GM18867 (cell line): Measurements from ENCODE around the gene TOP1.
"Not testable (repeated sequence)": the region's sequence is repeated elsewhere in the genome, so short reads cannot be mapped to it uniquely, and the experiment has no call there.

Source experiments
- ATAC-seq: cut with Tn5 transposase; IDR thresholded peaks from one replicate; pipeline ENCODE4 v1.9.1; 2021; ENCODE audit warnings: mild to moderate bottlenecking, moderate library complexity; ENCODE audit not compliant: unreplicated experiment

TOP1 gene

DNA sequence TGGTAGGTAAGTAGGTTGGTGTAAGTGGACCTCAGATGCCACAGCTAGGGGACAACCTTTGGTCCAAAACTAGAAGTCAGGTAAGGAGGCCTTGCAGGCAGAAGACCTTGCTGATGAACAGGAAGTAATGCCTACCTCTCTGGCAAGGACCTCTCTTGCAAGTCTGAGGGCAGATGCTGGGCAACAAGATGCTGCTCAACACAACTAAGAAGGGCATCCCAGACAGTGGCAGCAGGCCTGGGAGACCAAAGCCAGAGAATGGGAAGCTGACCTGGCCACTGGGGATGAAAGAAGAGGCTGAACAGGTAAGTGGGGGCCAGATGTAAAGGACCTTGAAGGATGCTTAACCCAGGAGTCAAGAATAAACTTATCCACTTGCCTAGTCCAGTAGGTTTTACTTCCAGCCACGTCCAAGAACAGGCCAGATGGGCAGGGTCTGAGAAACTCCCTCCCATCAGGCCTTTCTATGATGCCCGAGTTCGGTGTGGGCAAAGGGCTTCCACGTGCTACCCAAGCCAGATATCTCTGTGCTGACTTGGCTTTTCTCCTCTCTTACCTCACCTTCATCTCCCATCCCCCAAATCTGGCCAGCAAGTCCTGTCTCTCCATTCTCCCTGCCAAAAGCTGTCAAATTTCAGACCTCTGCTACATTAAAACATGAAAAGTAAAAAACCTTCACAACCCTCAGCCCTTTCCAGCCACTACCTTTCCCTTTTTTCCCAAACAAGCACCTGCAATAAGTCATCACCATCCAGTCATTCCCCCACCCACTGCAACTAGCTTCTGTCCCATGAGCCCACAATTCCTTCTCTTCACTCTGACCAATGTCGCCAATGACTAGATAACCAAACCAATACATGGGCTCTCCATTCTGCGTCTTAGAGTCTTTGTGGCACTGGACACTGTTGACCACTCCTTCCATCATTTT, 97.2 kb downstream of the TOP1 start:
- no peak for ATAC-seq

DNA sequence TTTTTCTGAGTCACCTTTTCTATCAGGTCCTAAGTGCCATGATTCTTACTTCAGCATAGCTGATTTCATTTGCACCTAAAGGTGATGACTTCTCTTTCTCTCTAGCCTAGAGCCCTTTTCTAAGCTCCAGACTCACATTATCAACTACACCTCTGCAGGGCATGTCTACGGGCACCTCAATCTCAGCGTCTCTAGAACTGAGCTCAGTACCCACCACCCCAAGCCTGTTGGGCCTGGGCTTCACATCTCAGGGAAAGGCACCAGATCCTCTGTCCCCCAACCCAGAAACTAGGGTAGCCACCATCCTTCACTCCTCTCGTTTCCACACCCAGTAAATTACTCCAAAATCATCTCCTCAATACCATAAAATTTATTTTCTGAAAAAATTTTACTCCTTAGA, 98.1 kb downstream of the TOP1 start:
- ATAC-seq = no peak

DNA sequence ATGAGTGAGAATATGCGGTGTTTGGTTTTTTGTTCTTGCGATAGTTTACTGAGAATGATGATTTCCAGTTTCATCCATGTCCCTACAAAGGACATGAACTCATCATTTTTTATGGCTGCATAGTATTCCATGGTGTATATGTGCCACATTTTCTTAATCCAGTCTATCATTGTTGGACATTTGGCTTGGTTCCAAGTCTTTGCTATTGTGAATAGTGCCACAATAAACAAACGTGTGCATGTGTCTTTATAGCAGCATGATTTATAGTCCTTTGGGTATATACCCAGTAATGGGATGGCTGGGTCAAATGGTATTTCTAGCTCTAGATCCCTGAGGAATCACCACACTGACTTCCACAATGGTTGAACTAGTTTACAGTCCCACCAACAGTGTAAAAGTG, 99.7 kb downstream of the TOP1 start:
- not testable (repeated sequence) for ATAC-seq

DNA sequence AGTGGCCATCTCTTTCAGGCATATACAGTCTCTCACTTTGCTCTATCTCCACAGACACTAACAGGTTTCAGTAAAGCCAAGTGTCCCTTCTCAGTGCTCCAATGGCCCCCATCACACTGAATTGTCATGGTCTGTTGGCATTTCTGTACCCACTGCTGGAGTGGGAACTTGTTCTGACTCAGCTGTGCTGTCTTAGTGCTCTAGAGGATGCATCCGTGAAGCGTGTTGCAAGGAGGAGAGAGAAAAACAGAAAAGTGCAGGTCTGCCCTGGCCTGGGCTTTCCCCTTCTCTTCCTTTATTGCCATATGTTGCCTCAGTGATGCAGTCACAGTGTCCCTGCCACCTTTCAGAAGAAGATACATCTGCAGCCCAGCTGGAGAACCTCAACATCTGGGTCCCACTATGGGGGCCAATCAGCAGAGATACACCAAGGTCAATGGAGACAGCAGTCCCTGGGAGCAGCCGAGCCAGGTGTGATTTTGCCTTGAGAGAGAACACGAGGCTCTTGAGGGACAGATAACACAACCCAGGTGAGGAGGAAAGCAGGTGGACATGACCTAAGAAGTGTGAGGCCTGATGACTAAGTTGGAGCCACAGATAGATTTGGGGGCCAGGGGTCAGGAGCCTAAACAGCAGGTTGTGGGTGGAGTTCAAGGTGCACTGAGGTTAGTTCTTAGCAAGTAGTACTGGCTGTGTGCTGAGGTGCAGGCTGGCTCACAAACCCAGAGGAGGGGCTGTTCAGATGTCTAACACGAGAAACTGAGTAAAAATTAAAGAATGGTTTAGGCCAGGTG, 103.2 kb downstream of the TOP1 start:
- peak; percentile 23 for ATAC-seq

DNA sequence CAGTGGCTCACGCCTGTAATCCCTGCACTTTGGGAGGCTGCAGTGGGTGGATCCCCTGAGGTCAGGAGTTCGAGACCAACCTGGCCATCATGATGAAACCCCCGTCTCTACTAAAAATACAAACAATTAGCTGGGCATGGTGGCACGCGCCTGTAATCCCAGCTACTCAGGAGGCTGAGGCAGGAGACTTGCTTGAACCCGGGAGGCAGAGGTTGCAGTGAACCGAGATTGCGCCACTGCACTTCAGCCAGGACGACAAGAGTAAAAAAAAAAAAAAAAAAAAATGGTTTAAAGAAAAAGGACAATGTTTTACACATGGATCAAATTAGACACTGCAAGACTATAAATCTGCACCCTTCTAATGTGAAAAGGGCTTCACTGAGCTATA, 103.8 kb downstream of the TOP1 start:
- ATAC-seq = not testable (repeated sequence)

DNA sequence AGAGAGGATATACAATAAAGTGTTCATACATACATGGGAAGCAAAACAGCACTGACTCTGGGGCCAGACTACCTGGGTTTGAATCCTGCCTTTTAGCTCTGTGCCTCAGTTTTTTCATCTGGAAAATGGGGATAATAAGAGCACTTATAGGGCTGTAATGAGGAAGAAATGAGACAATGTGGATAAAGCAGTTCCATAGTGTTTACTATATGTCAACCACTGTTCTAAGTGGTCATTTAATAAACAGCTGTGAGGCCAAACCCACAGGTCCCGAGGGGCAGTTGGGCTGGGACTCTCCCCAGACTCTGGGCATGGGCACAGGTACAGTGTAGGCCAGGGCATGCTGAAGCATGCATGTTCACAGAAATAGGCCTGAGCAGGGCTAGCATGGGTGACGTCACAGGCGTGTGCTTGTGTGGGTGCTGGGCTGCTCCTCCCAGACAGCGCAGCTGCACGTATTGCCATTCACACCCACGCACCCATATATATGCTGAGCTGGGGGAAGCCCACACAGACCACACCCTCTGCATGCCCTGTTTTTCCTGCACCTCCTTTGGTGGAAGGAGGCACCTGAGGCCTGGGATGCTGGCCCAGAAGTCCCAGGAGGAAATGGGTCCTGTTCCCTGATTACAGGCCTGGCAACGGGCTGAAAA, 105.2 kb downstream of the TOP1 start:
- peak; percentile 55 for ATAC-seq

DNA sequence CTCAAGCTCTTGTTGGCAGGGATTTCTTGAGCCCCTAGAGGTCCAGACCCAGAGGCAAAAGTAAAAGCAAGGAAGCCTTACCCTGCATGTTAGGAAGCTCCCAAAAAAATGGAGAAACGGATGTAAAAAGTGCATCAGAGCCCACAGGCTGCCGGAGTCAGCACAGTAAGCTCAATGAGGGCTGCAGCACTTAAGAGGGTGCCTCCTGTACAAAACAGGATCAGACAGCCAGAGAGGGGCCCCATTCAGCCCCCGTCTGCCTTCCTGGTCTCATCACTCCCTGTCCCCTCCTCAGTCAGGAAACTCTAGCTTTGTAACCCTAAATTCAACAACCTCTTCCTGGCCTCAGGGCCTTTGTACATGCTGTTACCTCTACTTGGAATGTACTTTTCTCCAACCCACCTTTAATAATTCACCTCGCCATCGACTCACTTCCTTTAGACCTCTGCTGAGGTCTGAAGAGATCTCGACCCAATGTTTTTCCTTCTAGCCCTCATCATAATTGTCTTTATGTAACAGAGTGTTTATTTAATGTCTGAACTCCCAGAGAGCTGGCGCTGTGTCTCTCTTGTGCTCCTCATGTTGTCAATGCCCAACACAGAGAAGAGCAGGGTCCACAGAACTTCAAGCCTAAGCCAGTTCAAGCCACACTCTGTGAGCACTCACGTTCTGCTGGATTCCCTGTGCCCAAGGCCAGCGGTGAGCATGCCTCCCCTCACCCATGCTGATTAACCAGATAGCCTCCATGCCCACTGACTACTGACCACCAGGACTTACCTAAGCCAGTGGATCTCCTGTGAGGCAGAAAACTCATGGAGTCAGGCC, 106.0 kb downstream of the TOP1 start:
- no peak for ATAC-seq

DNA sequence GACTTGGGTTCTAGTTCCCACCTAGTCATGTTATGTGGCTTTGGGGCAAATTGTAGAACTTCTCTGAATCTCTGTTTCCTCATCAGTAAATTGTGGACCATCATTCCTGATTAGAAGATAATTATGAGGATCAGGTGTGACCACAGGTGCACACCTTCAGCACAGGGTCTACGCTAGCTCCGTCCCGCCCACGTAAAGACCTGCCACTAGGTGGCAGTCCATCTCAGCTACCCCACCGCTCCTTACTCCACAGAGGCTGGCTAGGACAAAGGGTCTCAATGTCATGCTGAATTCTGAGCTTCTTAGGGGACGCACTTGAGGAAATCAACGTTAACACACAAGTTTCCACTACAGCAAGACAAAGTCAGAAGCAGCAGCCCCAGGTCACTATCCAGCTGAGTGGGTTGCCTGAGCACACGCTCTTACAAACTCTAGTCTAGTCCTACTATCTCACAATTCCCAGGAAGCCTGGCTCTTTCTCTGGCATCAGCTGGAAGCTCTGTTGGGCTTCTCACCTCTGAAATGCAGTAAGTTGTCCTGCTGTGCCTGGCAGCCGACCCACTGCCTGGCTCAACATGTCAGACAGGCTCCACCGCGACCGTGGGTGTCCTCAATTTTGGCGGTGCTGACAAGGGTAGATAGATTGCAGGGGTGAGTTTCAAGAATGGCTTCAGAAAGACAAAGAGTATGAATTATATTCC, 106.7 kb downstream of the TOP1 start:
- ATAC-seq = no peak

DNA sequence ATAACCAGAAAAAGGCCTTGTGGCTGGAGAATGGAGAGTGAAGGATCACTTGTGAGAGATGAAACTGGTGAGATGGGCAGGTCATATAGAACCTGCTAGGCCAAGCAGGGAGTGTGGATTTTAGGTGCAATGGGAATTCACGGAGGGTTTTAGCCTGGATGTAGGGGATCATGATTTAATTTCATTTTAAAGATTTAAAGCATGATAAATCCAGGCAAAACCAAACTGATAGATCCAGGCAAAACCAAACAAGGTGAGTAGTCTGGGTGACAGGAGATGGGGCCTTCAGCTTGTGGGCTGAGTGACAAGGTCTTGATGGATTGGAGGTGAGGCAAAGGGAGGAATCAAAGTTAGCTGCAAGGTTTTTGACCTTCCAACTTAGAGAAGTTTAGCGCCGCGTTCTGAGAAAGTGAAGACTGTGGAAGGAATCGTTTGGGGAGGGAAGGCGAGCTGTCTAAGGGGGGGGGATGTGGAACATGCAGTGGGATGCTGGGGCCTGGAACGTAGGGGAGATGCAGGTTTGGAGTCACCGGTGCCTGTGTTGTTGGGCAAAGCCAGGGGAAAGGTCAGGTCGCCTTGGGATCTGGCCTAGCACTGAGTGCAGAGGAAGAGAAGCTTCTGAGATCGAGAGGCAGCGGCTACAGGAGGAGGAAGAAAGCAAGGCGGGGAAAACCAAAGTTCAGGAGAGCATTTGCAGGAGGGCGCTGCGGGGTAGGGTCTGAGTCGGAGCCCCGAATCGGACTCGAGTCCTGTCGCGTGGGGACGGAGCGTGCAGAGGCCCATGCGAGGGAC, 107.5 kb downstream of the TOP1 start:
- no peak for ATAC-seq

DNA sequence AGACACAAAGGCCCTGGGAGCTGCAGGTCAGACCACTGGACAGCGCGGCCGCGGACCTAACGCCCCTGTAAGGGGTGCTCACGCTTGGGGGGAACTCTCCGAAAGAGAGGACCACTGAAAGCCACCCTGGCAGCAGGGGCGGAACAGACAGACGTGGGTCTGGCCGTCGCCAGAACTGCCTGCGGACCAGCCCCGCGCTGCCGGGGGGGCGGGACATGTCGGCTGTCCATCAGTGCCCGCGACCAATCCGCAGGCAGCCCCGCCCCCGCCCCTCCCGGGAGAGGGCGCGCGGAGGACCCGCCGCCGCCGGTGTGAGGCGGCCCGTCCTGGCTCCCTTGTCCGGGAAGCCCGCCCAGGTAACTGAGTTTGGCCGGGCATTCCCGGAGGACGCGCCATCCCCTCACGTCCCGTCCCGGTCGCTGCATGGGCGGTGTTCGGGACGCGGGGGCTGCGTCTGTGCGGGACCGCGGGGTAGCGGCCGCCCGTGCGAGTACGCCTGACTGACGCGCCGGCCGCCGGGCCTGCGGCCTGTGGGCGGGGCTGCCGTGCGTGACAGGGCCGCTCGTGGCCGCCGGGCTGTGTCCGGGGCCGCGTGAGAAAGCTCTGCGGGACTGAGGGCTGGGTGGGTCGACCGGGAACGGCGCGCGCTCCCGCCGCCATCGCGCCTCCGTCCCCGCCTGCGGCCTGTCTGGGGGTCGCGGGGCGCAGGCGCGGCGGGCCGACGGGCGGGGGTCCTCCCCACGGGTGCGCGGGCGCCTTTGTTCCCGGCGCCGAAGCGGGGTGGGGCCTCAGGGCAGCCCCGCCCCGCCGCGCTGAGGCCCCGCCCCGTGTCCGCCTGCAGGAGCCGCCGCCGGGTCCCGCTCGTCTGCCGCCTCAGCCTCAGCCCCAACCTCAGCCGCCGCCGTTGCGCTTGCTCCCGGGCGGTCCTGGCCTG, 108.3 kb downstream of the TOP1 start, which contains the start of gene PLCG1:
PLCG1 (plus strand) TSS at position 864 of the 934 bp plus-strand sequence. CDS start 99 bp downstream, outside the sequence.
- ATAC-seq = peak; percentile 60

DNA sequence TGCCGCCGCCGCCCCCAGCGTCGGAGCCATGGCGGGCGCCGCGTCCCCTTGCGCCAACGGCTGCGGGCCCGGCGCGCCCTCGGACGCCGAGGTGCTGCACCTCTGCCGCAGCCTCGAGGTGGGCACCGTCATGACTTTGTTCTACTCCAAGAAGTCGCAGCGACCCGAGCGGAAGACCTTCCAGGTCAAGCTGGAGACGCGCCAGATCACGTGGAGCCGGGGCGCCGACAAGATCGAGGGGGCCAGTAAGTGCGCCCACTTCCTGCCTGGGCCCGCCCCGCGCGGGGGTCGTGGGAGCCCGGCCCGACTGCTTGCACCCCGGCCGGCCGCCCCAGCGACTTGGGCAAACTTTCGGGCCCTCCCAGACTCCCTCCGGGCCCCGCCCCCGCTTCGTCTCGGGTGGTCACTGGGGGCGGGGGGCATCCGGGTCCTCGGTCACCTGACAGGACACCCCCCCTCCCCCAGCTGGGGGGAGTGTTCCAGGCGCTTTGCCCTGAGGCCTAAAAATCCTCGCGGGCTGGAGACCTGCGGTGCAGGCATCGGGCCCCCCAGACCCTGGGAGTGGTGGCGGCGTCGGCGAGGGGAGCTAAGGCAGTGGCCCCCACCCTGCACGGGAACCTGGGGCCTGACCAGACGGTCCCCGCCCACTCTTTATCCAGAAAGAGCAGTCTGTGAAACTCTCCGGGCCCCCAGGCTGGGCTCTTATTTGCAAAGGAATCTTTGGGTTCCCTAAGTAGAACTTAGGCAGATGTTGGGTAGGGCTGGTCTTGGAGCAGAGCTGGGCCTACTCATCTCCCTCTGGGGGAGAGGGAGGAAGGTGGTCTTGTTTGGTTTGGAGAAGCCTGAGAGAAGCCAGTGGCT, 109.2 kb downstream of the TOP1 start:
- ATAC-seq = no peak

DNA sequence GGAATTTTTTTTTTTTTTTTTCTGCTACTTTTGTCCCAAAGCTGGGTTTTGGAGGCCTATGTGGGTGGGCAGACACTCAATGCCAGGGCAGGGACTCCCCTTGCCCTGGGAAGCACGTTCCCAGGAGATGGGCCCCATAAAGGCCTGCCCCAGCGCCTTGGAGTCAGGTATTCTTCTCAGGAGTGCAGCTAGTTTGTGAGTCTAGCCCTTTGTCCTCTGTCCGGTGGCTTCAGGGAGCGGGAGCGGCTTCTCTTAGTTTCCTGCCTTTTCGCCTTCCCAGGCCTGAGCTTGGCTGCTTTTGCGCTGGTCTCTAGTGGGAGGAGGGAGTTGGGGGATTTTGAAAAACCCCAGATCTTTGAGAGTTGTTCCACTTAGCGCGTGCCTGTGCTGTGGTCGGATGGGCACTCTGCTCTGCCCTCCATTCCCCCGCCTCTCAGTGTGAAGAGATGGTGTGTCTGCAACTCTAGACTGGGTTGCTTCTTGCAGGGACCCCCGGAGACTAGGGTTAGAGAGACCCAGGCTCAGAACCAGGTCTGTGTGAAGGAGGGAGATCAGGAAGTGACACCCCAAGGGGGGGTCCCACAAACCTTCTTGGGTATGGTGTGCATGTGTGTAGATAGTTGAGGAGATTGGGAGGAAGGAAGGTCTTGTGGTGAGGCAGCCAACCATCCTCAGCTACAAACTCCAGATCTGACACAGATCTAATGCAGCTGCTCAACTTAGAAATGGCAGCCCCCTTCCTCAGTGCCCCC, 110.0 kb downstream of the TOP1 start:
- no peak for ATAC-seq

DNA sequence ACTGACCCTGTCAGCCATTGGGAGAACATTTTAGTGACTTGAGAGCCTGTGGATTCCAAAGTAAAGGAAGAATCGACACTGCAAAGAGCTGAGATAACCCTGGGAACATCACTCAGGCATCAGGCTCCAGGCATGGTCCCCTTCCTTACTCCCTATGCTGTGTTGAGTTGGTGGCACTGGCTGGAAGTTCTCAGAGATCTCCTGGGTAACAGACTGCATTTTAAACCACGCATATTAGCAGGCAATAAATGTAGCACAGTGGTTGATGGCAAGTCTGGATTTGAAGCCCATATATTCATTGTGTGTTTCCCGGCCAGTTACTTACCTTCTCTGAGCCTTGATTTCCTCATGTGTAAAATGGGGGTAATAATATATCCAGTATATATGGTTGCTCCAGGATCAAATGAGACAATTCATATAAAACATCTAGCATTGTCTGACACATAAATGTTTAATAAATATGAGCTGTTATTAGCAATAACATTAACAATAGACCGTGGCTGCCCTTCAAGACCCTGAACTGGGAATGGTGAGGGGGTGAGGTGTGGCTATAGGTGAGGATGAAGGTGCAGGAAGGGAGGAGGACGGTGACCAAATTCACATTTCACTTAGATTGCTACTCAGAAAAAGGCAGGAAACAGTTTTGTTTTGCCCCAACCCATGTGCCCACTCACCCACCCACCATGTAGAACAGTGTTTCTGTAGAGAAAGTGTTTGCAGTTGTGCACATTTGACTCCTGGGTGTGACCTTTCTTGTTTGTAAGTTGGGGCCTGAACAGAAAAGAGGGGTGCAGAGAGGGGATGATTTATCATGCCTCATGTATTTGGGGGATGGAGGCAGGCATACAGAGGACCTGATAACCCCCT, 110.8 kb downstream of the TOP1 start:
- ATAC-seq = no peak

DNA sequence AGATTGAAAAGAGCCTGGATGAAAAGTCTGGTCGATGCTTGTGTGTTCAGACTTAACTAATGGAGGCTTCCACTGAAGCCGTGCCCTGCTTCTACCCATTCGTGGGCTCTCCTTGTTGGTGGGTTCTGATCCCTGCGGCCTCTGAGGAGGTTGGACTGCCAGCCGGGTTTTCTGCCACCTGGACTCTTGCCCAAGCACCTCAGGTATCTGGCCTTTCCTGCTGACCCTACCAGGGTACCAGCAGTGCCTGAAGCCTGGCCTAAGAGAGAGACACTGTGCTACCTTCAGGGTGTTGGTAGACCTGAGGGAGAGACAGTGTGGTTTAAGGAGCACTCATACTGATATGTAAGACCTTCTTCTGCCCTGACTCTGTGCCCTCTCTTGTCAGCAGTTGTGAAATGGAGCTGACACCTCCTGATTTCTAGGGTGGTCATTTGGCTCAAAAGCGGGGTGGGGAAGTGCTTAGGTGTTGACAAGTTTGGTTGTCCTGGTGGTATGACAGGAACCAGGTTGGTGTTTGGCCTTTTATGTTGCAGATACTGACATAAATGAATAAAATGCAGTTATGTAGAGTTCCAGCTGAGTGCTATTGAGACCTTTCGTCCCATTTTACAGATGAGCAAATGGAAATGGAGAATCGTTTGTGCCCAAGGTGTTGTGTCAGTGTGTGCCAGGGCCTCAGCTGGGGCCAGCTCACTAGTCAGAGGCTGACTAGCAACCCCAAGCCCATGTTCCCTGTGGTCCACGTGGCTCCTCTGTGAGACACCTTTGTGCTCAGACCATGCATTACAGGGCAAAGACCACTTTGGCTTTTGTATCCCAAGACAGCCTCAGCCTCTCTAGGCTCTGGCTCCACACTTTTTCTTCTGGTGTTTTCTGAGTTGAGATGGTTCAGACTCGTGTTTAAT, 111.9 kb downstream of the TOP1 start:
- ATAC-seq = no peak
